Measurements from ENCODE around the gene RPS6KA4.
"Not testable (repeated sequence)": the region's sequence is repeated elsewhere in the genome, so short reads cannot be mapped to it uniquely, and the experiment has no call there.

The RPS6KA4 gene

DNA sequence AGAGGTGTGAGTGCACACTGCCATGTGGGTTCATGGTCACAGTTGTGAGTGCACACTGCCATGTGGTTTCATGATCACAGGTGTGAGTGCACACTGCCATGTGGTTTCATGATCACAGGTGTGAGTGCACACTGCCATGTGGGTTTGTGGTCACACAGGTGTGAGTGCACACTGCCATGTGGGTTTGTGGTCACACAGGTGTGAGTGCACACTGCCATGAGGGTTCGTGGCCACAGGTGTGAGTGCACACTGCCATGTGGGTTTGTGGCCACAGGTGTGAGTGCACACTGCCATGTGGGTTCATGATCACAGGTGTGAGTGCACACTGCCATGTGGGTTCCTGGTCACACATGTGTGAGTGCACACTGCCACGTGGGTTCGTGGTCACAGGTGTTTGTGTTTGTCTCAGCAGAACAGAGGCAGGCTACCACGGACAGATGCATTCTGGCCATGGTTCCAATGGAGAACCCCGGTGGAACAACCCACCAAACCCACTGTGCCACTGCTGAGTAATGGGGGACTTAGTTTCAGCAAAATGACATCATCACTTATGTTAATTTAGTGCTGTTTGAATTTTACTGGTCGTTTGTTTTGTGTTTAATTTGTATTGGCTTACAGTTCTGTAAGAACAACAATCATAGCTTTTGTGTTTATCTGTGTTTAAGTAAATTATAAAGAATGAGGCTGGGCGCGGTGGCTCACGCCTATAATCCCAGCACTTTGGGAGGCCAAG, 57.2 kb downstream of the RPS6KA4 start:
- no peak for DNase-seq (ENCODE audit: low read depth in 2 of 3, low spot score in 2 of 3)

DNA sequence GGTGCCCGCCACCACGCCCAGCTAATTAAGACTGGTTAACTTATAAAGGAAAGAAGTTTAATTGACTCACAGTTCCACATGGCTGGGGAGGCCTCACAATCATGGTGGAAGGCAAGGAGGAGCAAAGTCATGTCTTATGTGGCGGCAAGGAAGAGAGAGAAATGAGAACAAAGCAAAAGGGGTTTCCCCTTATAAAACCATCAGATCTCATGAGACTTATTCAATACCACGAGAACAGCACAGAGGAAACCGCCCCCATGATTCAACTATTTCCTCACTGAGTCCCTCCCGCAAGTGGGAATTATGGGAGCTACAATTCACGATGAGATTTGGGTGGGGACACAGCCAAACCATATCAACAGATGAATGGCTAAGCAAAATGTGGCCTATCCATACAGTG, 59.3 kb downstream of the RPS6KA4 start:
- not testable (repeated sequence) for DNase-seq (ENCODE audit: low read depth in 2 of 3, low spot score in 2 of 3)

DNA sequence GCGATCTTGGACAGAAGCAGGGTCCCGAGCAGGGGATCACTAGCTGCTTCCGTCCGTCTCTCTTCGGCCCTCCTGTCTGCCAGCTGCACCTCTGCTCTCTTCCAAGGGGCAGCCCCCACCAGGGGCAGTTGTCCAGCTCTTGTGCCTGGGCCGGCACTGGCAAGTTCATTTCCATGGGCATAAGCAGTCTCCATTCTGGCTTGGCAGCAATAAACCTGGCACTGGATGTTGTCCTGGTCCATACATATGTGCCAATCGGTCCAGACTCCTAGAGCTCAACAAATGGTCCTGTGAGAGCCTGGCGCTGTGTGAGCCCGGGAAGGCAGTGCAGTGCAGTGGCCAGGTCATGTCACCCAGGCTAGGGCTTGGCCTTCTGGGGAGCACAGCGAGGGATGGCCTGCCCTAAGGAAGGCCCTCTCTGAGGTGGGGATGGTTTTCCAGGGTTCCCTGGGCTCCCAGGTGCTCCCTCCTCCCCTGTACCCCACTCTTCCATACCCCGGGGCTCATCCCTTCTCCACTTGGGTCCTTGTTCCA, 60.4 kb downstream of the RPS6KA4 start:
- DNase-seq (ENCODE audit: low read depth in 2 of 3, low spot score in 2 of 3): no peak

DNA sequence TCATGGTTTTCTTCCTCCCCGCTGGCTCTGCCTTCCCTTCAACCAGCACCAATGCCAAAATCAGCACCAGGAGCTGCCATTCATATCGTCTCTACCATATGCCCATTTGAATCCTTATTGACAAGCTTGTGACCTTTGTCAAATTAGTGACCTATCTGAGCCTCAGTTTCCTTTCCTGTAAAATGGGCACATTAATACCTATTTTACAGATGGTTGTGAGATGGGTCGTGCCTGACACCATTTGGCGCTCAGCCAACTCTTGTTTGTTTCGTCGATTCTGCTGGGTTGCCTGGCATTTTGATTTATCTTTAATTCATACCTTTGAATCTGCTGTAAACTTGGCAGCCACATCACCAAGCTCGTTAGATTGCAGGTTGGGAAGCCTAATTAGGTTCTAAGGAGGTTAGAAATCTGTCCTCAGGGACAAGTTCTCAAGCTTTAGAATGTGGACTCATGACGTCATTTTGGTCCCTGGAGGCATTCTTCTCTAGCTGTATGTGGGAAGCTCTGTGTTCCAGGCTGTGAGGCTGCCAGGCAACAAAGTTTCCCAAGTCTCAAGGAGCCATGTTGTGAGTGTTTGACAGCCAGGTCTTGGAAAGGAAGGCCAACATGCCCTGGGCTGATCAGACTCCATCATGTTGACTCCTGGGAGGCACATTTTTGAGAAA, 61.0 kb downstream of the RPS6KA4 start:
- DNase-seq (ENCODE audit: low read depth in 2 of 3, low spot score in 2 of 3): no peak

All from activated CD8-positive, alpha-beta memory T cell treated with anti-CD3 and anti-CD28 coated beads for 48 hours (primary cell).